ENCODE data around the gene GAR1.

Gene GAR1

GRCh38 chr4:109870061-109870460, 54.5 kb downstream of the GAR1 start:
- no peak for TF ChIP-seq CTCF (IDR thresholded peaks at IDR 0.05; ENCODE audit: low read depth, low read length)
- DNase-seq, result no peak
- H3K4me1 ChIP-seq, result no peaks in the 10 kb centered on the region
- H3K4me3 ChIP-seq (ENCODE audit: low read depth, low read length), result no peak overlapping the region
- no peaks in the 10 kb centered on the region for H3K27me3 ChIP-seq
- H3K9me3 ChIP-seq, result no peaks in the 10 kb centered on the region
- no peaks in the 10 kb centered on the region for H3K36me3 ChIP-seq

- no peaks in the 10 kb centered on the region for H3K9me3 ChIP-seq
- no peak for DNase-seq
- no peaks in the 10 kb centered on the region for H3K4me1 ChIP-seq
- H3K36me3 ChIP-seq, result no peaks in the 10 kb centered on the region
- no peaks in the 10 kb centered on the region for H3K27me3 ChIP-seq
- H3K4me3 ChIP-seq (ENCODE audit: low read depth, low read length), result no peak overlapping the region
- no peak for TF ChIP-seq CTCF (IDR thresholded peaks at IDR 0.05; ENCODE audit: low read depth, low read length)
Measured at GRCh38 chr4:109872065-109872464, 56.5 kb downstream of the GAR1 start.

GRCh38 chr4:109872950-109873656, 57.5 kb downstream of the GAR1 start:
- H3K4me3 ChIP-seq (ENCODE audit: low read depth, low read length), result no peak overlapping the region
- DNase-seq, result no peak
- no peaks in the 10 kb centered on the region for H3K36me3 ChIP-seq
- no peak for TF ChIP-seq CTCF (IDR thresholded peaks at IDR 0.05; ENCODE audit: low read depth, low read length)
- H3K9me3 ChIP-seq, result no peaks in the 10 kb centered on the region
- H3K27me3 ChIP-seq, result no peaks in the 10 kb centered on the region
- no peaks in the 10 kb centered on the region for H3K4me1 ChIP-seq

GRCh38 chr4:109873791-109874514, 58.4 kb downstream of the GAR1 start:
- no peak for DNase-seq
- Histone ChIP-seq H3K36me3 (no peaks in the 10 kb centered on the region), H3K4me1 (no peaks in the 10 kb centered on the region), H3K4me3 (ENCODE audit: low read depth, low read length) (no peak overlapping the region), H3K9me3 (no peaks in the 10 kb centered on the region), H3K27me3 (no peaks in the 10 kb centered on the region)
- no peak for TF ChIP-seq CTCF (IDR thresholded peaks at IDR 0.05; ENCODE audit: low read depth, low read length)
